Thyroid gland (tissue), 4 donors: Measurements from ENCODE around the gene AFF2.

Experiments used
- CTCF ChIP-seq, 6 experiments: fragments of 200-600 bp in 3 of 6; fragments of 450-650 bp in 3 of 6; sonication (generic) in 3 of 6; IDR thresholded peaks; one replicate each; pipeline ENCODE4 v1.5.1; 2016 to 2019; ENCODE audit warnings: antibody characterized with exemption in 6 of 6, mild to moderate bottlenecking in 2 of 6, inconsistent platforms in 1 of 6, moderate library complexity in 1 of 6
- POLR2A ChIP-seq, 2 donors: fragments of 450-650 bp; IDR thresholded peaks; one replicate each; pipeline ENCODE4 v1.6.1; 2017; ENCODE audit warnings: antibody characterized with exemption in 2 of 2, mild to moderate bottlenecking in 2 of 2, moderate library complexity in 1 of 2

GRCh38 chrX:148517176-148517575, 16.8 kb downstream of the AFF2 start:
- TF ChIP-seq POLR2A (IDR thresholded peaks at IDR 0.05) (no peak), CTCF (IDR thresholded peaks at IDR 0.05) (no peak)
